GM18519 (cell line): ENCODE measurements around the gene CROCC2.

Source experiments
- ATAC-seq: cut with Tn5 transposase; IDR thresholded peaks from one replicate; pipeline ENCODE4 v1.9.1; 2021; ENCODE audit warnings: mild to moderate bottlenecking, moderate library complexity; ENCODE audit not compliant: unreplicated experiment, low FRiP score

The CROCC2 gene

GRCh38 chr2:240981871-240982800 is 76.0 kb downstream of the CROCC2 start:
- ATAC-seq: no peak

GRCh38 chr2:240982821-240983281 is 76.7 kb downstream of the CROCC2 start:
- no peak for ATAC-seq

- ATAC-seq: no peak
Observed at GRCh38 chr2:240983361-240983995, 77.3 kb downstream of the CROCC2 start.

GRCh38 chr2:240983996-240984498 is 77.9 kb downstream of the CROCC2 start:
- ATAC-seq: no peak

DNA sequence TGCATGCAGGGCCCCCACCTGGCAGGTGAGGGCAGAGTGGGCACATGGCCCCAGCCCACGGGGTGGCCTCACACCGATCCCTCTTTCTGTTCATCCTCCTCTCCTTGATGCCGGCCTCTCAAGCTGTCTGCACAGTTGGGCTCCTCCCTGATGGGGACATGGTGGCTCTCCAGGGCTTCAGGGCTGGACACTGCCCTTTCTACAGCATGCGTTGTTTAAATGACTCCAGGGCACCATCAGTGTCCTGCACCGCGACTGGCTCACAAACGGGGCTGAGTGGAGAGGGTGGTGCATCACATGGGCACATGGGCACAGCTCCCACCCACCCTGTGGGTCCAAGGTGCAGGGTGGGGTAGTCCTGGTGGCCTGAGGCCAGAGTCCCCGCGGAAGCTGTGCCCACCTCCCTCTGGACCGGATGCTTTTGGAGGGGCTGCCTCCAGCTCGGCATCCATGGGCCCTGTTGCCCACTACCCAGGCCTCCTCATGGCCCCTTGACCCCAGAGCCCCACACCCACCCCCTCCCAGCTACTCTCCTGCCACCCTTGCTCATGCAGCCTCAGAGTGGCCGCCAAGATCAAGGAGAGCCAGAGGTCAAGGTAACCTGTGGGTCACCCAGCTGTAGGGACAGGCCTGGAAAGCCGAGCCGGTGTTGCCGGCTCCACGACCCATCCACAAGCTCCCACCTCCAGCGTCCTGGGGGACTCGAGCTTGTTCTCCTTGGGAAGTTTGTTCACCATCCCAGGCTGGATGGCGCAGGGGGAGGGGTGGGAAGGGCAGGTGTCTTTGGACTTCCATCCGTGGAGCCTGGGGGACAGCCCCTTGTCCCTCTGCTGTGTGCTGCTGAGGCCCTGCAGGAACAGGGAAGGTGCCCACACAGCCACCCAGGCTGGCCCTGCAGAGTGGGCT is 80.0 kb downstream of the CROCC2 start:
- ATAC-seq: no peak

GRCh38 chr2:240986787-240987411 is 80.8 kb downstream of the CROCC2 start:
- ATAC-seq: no peak

DNA sequence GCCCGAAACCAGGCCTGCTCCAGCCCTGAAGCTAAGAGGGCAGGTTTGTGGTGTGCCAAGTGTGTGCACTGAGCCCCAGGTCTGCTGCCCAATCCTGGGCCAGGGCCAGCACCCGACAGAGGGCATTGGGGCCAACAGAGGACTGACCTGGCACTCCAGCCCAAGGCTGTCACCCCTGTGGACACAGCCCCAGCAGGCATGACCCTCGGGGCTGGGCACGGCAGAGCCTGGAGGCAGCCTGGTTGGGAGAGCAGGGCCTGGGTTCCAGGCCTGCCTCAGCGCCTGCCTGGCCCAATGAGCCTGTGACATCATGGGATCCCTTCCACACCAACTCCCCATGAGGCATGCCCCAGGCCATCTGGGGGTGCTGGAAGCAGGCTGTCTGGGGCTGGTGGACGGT is 81.5 kb downstream of the CROCC2 start:
- no peak for ATAC-seq

- no peak for ATAC-seq
Observed at GRCh38 chr2:240988146-240988545, 82.0 kb downstream of the CROCC2 start.

- no peak for ATAC-seq
Observed at GRCh38 chr2:240988571-240989271, 82.6 kb downstream of the CROCC2 start.

GRCh38 chr2:240989451-240990265 is 83.5 kb downstream of the CROCC2 start:
- no peak for ATAC-seq

DNA sequence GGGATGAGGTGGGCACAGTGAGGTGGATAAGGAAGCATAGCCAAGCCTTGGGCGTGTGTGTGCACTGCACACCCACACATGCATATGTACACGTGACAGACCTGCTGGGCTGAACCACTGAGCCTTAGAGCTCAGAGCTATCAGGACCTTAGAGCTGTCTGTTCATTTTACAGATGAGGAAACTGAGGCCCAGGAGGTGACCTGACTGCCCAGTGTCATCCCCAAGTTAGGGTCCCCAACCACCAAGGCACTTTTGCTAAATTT is 84.1 kb downstream of the CROCC2 start:
- no peak for ATAC-seq

- ATAC-seq: no peak
Observed at GRCh38 chr2:240990726-240991377, 84.7 kb downstream of the CROCC2 start.

GRCh38 chr2:240991378-240992263 is 85.5 kb downstream of the CROCC2 start:
- ATAC-seq: no peak

DNA sequence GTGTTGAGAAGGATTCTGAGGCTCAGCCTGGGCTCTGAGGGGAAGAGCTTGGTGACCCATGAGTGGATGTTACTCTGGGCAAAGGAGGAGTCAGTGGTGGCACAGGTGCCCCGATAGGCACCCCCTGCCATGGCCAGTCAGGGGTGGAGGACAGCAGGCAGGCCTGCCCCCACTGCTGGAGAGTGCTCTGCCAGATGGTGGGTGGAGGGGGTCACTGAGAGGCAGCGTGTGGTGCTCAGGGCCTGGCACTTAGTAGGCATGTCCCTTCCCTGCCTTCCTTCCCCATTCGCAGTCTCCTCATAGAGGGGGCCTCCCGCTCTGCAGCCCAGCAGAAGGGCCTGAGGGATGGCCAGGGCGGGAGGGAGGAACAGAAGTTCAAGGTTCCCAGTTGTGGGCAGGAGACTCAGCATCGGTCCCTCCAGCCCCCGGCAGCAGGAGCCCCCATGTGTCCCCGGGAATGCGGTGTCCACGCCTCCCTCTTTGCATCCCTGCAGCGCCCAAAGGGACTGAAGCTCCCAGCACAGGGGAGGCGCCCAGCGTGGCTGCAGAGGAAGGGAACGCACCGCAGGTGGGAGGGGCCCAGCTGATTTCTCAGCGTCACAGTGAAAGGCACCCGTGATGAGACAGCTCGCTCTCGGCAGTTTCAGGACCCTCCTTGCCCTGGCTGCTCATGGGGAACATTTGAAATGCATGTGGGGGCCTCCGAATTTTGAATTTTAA is 86.6 kb downstream of the CROCC2 start:
- ATAC-seq: no peak

DNA sequence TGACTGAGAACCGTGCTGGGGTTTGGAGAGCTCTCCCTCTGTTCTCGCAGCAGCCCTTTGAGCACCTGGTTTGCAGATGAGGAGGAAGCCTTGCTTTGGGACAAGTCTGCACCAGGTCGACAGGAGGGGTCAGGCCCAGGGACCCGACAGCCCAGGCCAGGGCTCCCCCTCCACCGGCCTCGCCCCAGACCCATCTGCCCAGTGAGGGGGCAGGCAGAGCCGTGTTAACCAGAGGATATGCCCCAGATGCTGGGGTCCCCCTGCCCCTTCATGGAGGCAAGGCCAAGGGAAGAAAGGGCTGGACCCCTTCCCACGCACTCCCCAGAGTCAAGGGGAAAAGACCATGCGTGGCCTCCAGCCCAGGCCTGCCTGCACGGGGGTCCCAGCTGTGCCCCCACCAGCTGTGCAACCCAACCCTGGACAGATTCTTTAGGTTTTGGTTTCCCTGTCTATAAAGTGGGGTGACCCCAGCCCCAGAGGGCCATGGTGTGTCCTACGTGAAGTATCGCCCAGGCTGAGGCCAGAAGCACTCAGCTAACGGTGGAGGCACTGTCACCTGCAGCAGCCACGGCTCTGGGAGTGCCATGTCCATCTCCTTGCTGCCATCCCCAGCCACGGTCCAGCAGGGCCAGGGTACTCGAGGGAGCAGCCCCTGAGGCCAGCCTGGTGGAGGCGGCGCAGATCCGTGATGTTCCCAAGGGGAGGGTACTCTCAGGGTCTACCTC is 87.5 kb downstream of the CROCC2 start:
- no peak for ATAC-seq
